OCI-LY1 (cell line): ENCODE results near the gene STYXL1.

Experiments used
- EZH2 ChIP-seq: fragments of 200-600 bp; sonication (generic), shearing (Covaris generic); IDR thresholded peaks from 2 replicates; pipeline ENCODE4 v1.8.0; 2017; ENCODE audit warnings: borderline replicate concordance, mixed run types, mild to moderate bottlenecking, antibody characterized with exemption, low read length, moderate library complexity, mixed read lengths
- TF ChIP-seq, protein P1 (sequence below): fragments of 200-600 bp; sonication (generic), shearing (Covaris generic); IDR thresholded peaks from 2 replicates; pipeline ENCODE4 v1.5.1; 2017; ENCODE audit warnings: mild to moderate bottlenecking, antibody characterized with exemption, low read length, moderate library complexity, mixed read lengths

- TF ChIP-seq, protein P1, sequence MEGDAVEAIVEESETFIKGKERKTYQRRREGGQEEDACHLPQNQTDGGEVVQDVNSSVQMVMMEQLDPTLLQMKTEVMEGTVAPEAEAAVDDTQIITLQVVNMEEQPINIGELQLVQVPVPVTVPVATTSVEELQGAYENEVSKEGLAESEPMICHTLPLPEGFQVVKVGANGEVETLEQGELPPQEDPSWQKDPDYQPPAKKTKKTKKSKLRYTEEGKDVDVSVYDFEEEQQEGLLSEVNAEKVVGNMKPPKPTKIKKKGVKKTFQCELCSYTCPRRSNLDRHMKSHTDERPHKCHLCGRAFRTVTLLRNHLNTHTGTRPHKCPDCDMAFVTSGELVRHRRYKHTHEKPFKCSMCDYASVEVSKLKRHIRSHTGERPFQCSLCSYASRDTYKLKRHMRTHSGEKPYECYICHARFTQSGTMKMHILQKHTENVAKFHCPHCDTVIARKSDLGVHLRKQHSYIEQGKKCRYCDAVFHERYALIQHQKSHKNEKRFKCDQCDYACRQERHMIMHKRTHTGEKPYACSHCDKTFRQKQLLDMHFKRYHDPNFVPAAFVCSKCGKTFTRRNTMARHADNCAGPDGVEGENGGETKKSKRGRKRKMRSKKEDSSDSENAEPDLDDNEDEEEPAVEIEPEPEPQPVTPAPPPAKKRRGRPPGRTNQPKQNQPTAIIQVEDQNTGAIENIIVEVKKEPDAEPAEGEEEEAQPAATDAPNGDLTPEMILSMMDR = no peak
- no peak for TF ChIP-seq EZH2
Observed at GRCh38 chr7:76031964-76032363, 15.8 kb downstream of the STYXL1 start.
